ENCODE results near the gene ABCC1.

DNA sequence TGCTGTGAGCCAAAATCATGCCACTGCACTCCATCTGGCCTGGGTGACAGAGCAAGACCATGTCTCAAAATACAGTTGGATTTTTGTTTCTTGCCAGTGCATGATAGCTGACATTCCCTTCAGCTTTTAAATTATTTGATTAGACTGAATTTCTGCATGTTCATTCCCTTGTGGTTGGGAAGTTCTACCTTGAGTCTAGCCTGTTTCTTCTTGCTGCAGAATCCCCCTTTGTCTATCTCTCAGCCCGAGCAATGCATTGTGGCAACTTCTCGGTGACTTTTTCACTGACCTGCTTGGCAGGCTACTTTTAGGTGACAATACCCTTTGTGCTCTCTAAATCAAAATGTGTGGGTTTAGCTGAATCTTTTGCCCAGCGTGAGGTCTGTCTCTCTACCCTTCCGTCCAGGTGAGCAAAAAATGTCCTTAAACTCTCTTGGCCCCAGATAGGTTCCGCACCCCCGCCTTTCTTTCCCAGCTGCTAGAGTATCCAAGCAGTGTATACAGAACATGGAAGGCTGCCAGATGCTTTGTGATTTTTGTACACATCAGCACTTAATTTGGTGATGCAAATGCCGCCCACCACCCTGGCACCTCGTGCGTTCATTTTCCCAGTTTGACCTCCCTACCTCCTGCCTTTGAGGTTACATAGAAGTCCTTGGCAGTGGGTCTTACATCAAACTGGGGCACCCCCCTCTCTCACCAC is 143.7 kb downstream of the ABCC1 start:
- TF ChIP-seq, protein P1, sequence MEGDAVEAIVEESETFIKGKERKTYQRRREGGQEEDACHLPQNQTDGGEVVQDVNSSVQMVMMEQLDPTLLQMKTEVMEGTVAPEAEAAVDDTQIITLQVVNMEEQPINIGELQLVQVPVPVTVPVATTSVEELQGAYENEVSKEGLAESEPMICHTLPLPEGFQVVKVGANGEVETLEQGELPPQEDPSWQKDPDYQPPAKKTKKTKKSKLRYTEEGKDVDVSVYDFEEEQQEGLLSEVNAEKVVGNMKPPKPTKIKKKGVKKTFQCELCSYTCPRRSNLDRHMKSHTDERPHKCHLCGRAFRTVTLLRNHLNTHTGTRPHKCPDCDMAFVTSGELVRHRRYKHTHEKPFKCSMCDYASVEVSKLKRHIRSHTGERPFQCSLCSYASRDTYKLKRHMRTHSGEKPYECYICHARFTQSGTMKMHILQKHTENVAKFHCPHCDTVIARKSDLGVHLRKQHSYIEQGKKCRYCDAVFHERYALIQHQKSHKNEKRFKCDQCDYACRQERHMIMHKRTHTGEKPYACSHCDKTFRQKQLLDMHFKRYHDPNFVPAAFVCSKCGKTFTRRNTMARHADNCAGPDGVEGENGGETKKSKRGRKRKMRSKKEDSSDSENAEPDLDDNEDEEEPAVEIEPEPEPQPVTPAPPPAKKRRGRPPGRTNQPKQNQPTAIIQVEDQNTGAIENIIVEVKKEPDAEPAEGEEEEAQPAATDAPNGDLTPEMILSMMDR (conservative IDR thresholded peaks at IDR 0.05; ENCODE audit: low read depth, low read length): no peak
- no peak for TF ChIP-seq EZH2 (IDR thresholded peaks at IDR 0.05; ENCODE audit: borderline replicate concordance, low read depth, low read length, poor library complexity, severe bottlenecking)
